Raji (cell line): ENCODE measurements around the gene BMPR1B.

Source experiments
- POLR2A ChIP-seq: IDR thresholded peaks from 2 replicates; pipeline ENCODE4 v1.6.1; 2011; ENCODE audit warnings: low read depth, low read length, control low read depth; ENCODE audit not compliant: insufficient read depth

The BMPR1B gene

DNA sequence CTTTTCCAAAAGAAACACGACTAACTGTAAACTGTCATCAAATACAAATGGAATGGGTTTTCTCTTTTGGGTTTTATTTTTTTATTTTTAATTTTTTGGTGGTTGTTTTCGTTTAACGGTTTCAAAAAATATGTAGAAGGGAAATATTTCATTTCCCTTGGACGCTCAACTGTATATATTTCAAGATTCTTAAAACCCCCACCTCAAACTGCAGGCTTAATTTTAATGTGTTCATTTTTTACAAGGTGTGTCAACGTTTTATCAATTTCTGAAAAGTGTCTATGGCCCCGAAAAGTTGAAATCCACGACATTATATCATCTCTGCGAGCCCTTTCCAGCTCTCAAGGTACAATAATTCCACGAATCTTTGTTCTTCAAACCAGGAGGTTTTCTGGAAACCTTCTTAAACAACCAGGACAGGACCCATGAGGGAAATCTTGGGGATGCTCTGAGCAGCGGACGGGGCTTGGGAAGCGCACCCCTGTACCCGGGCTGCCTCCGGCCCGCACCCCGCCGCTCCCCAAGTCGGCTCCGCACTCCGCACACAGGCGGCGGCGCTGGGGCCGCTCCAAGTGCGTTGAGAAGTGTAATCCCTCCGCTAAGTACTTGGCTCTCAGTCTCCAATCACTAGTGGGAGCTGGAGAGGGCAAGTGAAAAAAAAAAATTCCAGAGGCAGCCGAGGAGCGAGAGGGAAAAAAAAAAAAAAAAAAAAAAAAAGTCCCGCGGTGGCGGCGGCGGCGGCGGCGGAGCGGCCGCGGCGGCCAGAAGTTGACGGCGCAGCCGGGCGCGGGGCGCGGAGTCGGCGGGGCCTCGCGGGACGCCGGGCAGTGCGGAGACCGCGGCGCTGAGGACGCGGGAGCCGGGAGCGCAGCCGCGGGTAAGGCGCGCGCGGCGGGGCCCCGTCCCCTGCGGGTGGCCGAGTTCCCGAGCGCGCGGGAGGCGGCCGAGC, at the start of gene BMPR1B:
BMPR1B (plus strand) TSS at position 764 of the 949 bp plus-strand sequence. CDS start 346,470 bp downstream, outside the sequence.
- no peak for TF ChIP-seq POLR2A

DNA sequence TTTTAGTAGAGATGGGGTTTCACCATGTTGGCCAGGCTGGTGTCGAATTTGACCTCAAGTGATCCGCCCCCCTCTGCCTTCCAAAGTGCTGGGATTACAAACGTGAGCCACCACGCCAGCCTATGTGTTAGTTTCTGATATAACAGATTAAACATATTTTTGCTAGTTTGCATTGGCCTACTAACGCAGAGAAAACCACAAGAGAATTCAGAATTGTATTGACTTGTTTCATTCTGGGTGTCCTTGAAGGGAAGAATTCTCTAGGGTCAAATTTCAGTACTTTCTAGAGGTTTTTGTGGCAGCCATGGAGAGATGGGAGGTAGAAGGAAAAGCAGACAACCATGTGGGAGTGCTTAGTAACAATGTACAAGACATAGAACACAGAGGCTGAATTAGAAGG, 46.1 kb upstream of the BMPR1B start:
- TF ChIP-seq POLR2A: no peak

DNA sequence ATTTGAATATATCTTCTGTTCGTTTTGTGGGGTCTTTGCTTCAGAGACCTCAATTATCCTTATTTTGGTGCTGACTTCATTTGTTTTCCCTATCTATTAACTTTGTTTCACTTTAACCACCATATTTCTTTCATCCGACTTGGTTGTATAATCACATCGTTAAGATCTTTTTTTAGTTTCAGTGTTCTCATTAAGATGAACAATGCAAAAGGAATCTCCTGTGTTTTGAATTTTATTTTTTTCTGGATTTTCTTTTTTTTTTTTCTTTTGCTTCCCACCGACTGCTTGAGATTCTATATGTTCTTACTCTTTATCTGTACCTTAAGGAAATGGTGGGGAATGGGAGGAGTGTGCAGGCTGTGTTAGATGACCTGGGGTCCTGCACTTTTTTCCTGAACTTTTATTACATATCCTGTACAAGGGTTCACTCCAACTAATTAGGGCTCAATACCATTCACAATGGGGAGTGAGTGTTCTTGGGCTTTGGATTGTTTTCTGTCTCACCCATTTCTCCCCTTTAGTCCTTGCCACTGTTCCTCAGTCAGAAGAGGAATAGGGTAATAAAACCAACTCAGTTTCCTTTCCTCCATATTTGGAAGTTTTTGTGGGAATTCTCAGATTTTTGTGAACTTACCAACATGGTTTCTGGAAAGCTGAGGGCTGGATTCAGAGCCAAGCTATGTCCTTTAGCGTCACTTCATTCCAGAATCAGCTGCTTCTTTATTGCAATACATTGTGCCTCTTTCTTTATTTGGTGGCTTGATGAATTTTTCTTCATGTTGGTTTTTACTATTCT, 43.2 kb upstream of the BMPR1B start:
- no peak for TF ChIP-seq POLR2A

DNA sequence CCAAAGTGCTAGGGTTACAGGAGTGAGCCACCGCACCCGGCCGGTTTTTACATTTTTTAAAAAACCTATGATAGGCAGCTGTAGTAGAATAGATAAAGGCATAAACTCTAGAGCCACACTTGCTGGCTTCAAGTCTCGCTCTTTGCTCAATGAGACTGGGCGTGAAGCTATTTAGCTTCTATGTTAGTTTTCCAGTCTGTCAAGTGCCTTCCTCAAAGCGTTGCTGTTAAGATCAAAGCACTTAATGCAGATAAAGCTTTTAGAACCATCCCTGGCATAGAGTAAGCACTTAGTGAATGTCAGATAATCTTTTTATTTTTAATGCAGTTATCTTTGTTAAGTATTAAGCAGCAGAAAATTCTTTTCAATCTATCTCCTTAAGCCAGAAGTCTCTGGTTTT, 42.0 kb upstream of the BMPR1B start:
- TF ChIP-seq POLR2A: no peak

DNA sequence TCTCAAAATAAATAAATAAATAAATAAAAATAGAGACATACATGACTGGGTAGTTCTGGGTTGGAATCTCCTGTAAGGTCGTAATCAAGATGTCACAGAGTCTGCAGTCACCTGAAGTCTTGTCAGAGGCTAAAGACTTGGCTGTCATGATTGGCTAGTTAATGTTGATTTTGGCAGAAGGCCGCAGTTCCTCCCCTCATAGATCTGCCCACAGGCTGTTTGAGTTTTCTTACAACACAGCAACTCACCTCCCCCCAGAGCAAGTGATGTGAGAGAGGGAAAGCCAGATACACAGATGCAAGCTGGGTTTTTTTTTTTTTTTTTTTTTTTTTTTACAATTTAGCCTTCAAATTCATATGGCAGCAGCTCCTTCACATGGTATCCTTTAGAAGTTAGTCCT, 36.4 kb upstream of the BMPR1B start:
- TF ChIP-seq POLR2A: no peak

DNA sequence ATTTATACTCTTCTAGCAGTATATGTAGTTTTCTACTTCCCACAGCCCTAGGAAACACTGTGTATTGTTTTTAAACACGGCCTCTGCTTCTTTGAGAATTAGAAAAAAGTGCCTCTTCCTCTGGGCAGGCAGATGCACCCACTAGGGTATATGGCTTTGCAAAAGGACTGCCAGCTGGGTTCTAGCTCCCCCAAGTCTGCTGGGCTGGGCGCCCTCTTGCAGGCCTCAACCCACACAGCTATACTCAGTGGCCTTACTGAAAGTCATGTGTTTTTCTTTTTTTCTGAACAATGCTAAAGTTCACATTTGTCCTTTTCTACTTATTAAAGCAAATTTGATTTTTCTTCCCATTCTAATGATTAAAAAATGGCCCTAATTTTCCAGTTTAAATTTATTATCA, 35.5 kb upstream of the BMPR1B start:
- TF ChIP-seq POLR2A: no peak

DNA sequence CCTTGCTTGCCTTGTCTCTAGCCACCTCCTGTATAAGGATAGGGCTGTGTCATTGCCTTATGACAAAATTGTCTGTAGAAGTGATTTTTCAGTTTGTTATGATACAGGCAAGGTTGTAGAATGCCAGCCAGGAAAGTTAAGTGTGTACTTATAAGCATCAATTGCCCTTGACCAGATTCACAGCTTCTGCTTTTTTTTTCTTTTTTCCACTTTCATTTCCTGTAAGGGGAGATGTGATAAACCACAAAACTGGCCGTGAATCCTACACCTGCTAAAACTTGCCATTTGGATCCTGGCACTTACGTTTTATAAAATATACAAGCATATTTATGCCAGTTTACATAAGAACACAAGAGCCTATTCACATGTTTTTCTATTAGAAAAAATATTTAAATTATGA, 35.0 kb upstream of the BMPR1B start:
- TF ChIP-seq POLR2A: no peak

DNA sequence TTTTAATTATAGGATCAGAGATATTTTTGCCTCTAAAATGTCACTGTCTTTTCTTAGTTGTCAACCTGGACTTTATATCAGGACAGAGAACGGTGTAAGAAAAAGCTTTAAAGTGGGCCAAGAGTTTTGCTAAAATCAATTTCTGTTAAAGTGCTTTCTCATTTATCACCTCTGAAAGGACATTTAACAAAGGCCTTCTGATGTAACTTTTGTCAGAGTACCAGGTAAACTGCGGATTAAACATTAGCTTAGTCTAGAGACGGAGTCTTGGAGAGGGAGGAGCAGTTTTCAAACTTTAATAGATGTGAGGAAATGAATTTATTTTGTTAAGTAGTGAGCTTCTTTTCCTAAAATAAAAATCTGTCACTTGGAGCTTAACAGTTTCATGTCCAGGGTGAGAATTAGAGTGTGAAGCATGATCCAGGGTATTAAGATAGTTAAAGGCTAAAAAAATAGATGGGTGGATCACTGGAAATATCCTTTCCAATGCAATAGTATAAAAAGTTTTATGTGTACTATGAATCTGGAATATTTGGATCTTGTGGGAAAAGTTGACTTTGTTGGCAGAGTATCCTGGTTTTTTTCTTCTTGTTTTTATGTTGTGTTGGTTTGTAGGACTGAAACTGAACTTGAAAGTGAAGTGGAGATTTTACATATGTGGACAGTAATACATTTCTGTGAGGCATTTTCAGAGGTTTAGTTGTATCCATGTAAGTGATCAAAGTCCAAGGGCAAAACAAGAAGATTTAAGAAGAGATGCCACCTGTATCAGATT, 33.6 kb upstream of the BMPR1B start:
- no peak for TF ChIP-seq POLR2A

DNA sequence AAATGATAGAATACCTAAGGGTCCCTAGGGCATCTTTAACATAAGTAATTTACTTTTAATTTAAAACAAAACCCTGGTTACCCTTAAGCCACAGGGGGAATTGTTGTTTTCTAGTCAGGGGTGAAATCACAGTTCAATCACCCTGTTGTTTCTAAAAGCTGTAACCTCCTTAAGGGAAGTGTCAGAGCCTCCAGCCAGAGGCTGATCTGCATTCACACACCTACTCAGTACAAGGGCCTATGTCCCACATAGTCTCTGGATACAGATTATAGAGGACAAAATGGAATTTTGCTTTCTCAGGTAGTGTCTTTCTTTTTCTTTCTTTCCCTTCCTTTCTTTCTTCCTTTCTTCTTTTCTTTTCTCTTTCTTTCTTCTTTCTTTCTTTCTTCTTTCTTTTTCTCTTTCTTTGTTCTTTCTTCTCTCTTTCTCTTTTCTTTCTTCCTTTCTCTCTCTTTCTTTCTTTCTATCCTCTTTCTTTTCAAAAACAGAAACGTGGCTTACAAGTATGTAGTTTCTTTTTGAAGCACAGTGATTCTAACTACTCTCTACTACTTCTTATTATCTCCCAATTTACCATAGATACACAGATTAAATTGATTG, 31.1 kb upstream of the BMPR1B start:
- no peak for TF ChIP-seq POLR2A

DNA sequence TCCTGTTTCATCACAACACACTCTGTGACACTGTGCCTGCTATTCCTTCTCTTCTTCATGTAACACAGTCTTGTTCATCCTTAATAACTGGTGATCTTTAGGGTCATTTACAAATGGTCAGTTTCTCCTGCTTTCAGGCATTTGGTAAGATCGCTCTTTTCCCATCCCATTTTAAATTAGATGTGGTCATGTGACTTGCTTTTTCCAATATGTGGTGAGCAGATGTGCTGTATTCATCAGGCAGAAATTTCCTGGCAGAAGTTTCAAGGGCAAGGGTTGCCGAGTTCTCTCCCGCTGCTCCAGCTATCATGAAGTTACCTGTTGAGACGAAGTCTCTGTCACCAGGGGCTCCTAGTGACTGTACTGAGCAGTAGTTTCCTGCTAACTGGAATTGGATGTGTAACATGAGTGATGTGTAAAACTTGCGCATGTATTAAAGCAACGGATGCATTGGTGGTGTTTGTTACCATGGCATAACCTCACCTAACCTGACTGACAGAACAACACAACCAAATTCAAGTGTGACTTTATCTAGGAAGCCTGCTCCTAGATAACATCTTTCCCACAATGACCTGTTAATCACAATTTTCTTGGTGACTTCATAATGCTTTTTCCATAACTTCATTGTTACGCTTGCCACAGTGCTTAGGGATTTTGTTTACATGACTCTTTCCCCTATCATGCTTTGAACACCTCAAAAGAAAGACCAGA, 29.5 kb upstream of the BMPR1B start:
- TF ChIP-seq POLR2A: no peak

DNA sequence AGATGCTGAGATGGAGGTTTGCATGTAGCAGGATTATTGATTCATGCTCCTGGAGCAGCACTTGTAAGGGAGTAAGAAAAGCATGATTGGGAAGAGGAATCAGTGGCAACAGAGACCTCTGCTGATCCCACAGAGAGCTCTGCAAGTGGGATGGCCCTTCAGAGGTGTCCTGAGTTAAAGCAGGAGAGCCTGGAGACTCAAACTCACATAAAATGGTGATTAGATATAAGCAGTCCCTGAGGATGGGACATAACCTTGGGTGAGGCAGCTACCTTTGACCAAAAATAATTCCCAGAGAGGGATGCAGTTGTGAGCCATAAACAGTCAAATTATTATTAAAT, 25.4 kb upstream of the BMPR1B start:
- TF ChIP-seq POLR2A: no peak

DNA sequence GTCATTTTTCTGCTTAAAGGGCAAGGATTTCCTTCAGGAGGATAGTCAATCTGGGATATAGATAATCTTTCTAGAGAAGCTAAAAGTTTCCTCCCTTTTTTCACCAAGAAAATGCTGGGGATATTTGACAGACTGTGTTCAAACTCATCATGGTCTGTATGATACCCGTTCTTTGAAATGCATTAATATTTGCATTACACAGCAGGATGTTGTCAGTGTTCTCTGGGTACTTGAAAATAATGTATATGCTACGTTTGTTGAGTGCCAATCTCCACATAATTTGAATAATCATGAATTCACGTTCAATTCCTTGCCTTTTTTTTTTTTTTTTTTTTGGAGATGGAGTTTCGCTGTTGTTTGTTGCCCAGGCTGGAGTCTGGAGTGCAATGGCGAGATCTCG, 18.0 kb upstream of the BMPR1B start:
- TF ChIP-seq POLR2A: no peak

DNA sequence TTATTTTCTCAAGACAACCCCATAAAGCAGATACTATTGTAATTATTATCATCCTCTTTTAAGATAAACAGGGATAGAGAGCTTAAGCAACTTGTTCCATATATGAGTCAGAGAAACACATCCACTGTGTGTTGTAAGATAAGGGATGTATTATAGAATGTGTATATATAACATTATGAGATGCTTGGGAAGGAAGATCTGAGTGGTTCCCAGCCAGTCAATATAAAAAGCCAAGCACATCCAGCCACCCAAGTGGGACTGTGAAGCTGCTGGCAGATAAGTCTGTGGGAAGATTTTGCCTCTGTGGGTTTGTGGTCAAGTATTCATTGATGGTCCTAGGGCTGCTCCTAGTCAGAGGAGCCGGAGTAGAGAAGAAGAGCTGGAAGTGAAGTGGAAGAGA, 16.5 kb upstream of the BMPR1B start:
- TF ChIP-seq POLR2A: no peak

DNA sequence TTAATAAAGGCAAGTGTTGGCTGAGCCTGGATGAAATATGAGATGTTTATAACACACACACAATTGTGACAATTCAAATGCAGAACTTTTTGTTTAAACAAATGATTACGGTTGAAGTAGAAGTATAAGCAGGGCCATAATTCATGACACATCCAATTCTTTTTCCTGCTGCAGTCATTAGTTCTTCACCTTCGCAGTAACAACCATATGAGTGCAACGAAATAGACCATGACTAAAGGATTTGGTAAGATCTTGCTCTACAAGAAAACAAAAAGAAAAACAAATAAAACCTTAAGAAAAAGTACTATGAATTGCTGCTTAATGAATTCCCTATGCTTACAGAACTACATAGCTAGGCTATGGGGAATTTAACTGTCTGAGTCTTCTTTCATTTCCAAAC, 13.9 kb upstream of the BMPR1B start:
- no peak for TF ChIP-seq POLR2A
